NCI-H187 (cell line): ENCODE results near the gene GRID1.

Experiments
- DNase-seq, 2 experiments: peaks; one replicate each; lab custom pipeline; 2025; lab: John Stamatoyannopoulos, UW

The GRID1 gene

DNA sequence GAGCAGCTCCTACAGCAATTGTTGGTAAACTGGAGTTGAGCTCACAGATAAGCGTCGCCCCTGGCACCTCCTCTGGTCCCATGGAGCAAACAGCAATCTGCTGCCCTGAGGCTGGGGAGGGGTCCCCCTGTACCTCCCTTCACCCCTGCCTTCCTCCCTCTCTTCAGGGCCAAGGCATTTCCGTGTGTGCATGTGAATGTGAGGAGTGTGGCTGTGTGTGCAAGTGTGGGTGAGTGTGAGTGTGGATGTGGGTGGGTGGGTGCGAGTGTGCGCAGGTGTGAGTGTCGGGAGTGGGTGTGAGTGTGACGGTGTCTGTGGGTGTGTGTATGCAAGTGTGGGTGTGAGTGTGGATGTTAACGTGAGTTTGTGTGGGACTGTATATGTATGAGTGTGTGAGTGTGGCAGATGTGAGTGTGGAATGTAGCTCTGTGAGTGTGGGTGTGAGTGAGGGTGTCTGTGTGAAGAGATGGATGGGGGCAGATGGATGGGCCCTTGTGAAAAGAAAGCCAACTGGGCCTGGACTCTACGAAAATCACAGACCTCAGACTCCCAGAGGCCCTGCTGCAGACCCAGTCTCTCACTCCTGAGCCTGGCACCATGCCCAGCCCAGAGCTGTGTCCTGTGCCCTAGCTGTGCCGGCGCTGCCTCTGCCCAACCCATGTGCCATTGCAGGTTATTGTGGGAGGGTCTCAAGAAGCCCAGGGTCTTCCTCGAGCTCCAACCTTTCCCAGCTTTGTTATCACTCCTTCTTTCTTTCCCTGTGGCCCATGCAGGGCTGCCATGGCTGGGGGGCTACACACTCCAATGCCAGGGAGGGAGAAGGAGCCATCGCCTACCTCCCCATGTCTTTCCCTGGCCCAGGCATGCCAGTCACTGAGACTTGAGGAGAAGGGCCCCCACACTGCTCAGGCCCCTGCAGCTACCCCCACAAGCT lies 73.9 kb downstream of the GRID1 start:
- no peak for DNase-seq

- no peak for DNase-seq
Measured at GRCh38 chr10:86291616-86292340, 74.8 kb downstream of the GRID1 start.

- DNase-seq = no peak
Measured at GRCh38 chr10:86290933-86291615, 75.5 kb downstream of the GRID1 start.

- no peak for DNase-seq
Measured at GRCh38 chr10:86289577-86289868, 77.1 kb downstream of the GRID1 start.

DNA sequence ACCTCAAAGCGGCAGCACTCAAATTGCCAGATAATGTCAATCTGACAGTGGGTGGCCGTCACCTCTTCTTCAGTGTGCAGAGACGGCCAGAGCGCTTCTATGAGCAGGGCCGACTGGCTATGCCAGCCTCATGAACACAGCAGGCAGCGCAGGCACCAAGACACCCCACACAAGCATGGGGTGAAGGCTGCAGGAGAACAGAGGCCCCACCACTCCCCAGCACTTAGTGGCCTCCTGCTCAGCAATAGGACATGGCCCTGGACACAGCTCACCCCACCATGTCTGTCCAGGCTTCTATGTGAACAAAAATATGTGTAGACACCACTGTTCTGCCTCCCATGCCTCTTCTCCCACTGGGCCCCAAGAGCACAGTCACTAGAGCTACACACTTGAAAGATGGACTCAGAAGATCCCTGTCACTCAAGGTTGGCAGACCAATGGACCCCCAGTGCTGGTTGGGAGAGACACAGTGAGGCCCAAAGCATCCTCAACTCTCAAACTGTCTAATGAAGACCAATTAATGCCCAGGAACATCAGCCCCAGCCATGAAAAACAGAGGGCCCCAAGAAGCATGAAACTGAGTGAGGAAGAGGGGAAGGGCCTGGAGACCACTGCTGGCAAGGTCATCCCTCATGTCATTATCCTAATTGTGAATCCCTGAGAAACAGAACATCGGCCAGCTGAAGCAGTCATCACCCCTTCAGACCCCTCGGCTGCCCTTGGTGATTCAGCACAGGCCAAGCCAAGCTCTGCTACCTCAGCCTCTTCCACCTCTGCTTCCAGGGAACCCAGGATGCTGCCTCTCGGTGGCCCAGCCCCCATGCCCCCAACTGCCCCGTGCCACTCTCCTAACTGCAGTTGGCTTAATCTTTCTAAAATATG lies 77.7 kb downstream of the GRID1 start:
- DNase-seq = no peak

DNA sequence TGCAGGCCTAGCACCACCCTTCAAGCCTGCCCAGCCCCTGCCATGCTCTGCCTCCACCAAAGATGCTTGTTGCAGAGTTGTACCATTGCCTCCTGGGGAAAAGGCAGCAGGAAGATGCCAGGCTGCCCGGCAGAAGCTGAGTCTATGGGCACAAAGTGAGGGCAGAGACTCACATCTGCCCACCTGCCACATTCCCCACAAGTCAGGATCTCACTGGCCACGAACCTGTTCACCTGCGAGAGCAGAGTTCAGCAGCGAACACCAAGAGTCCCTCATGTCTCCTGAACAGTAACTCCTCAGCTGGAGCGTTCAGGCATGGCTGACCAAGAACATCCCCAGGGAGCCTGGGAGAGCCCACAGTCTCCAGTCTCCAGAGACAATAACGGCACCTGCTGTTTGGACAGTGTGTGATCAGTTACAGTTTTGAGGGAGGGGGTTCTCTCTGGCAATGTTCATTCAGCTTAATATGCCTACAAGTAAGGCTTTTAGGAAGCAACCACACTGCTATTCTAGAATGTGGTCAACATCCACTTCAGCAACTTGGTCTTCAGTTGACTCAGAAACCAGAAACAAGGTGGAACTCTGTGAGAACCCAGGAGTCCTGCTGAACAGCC lies 78.5 kb downstream of the GRID1 start:
- DNase-seq = no peak

- DNase-seq = no peak
Measured at GRCh38 chr10:86287110-86287793, 79.3 kb downstream of the GRID1 start.

DNA sequence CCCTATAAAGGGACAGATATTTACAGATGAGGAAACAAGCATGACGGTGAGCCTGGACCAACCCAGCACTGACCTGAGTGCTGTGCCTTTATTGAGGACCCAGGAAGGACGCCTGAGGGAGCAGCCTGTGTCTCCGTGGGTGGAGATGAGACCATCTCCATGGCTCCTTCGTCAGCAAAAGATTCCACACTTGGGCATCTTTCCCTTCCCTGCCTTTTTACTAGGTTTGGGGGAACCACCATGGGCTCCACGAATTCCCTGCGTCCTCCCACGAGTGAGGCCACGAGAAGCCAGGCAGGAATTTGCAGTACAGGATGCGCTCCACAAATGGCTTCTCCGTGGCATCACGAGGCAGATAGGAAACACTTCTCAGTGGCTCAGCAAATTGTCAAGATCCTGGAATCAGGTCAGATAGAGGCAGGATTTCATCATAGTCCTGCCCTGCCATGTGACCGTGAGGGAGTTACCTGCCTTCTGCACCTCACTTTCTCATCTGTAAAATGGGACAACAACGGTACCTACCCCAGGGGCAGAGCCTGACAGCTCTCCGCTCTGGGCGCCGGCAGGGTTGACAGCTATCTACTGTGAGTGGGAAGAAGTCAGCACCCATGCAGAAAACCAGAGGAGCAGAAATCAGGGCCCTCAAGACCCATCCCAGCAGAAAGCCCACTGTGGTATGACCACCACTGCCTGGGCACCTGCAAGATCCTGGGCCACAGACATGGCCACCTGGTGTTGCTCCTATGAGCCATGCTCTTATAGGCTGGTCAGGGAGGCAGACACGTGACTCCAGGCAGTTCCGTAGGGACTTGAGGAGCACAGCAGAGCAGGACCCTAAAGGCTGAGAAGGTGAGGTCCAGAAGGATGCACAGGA lies 80.1 kb downstream of the GRID1 start:
- no peak for DNase-seq

DNA sequence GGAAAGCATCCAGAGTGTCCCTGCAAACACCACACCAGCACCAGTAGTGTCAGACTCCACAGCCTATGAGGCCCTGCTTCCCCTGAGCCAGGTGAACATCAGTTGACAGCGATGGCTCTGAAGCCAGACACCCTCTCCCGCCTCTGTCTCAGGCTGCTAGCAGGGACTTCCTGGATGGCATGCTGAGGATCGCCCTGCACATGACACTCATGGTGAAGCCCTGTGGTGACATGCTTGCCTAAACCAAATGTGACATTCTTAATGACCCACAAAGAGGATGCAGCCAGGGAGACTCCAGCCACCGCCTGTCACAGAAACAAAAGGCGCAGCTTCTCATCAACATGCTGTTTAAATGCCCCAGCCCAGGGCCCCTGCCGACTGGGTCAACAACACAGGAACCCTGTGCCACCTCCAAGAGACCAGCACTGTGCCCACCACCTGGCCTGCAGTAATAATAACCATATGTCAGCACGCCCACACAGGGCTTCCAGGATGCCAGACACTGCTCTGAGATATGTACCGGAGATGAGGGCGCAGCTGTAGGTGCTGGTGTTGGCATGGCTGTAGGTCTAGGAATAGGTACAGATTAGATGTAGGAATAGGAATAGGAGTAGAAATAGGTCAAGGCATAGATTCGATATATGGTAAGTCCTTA lies 81.3 kb downstream of the GRID1 start:
- no peak for DNase-seq

DNA sequence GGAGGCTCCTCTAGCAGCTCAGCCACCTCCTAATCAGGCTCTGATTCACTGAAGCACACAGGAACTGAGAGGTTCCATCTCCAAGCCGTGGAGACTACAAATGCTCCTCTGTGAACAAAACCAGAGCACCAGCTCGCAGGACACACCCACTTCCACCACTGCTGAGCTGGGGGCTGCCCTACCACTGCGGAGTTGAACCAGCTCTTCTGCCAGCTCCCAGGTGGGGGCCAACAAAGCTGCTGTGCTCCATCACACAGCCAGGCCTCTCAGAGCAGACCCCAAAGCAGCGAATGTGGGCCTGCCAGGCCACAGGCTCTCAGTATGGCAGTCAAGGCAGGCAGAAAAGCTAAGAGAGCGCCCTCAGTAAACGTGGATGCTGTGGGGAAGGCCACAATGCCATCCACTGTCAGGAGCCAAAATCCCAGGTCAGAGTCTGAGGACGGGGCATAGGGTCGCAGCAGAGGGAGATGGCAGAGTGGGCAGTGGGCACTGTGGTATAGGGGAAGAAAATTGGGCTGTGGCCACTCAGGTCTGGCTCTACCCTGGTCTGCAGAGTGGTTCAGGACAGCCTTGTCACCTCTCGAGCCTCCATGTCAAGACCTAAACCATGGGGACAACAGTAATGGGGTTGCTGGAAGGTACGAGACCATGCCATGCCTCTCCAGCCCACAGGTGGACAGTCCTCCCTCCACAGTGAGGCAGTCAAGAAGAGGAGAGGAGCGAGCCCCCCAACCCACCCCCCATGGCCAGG lies 82.1 kb downstream of the GRID1 start:
- DNase-seq = no peak

DNA sequence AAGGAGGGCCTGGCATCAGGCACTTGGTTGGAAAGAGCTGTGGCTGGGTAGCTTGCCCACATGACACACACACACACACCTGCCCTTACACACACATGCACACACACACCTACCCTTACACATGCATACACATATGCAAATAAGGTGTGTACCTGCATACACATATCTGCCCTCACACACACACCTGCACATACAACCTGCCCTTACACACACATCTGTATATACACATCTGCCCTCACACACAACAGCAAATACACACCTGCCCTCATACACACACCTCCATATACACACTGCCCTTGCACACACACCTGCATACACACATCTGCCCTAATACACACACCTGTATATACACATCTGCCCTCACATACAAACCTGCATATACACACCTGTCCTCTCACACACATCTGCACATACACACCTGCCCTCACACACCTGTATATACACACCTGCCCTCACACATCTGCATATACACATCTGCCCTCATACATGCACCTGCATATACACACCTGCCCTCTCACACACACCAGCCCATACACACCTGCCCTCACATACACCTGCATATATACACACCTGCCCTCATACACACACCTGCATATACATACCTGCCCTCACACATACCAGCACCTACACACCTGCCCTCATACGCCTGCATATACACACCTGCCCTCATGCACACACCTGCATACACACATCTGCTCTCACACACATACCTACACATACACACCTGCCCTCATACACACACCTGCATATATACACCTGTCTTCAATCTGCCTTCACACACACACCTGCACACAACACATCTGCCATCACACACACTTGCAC lies 82.9 kb downstream of the GRID1 start:
- DNase-seq = no peak

- DNase-seq = no peak
Measured at GRCh38 chr10:86282664-86283465, 83.7 kb downstream of the GRID1 start.

DNA sequence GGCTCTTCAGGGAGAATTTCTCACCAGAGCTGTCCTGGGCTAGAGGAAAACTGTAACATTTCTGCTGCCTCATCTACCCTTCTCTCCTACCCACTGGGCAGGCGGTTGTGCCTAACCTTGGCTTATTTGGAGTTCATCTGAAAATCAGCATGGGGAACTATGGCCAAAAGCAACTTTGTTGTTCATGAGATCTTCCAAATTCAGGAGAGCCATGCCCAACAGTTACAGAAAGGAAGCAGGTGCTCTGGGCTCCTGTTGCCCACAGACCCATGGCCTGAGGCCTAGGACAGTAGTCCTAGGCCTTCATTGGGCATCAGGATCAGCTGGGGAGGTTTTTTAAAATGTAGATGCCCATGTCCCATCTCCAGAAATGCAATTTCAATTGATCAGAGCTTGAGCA lies 85.2 kb downstream of the GRID1 start:
- DNase-seq = no peak

DNA sequence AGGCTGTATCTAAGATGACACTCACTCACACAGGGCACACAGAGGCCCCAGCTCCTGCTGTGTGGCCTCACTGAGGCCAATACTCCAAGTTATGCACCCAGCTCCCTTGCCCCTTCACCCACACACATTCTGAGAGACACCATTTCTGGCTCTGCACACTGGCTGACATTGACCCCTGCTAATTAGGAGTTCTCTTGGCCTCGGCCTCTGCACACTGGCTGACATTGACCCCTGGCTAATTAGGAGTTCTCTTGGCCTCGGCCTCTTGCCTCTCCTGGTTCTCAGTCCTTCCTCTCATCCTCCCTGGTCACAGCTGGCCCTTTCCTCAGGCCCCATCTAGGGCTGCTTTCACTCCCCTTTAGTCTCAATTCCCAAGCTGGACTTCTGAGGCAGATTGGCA lies 97.3 kb downstream of the GRID1 start:
- no peak for DNase-seq

DNA sequence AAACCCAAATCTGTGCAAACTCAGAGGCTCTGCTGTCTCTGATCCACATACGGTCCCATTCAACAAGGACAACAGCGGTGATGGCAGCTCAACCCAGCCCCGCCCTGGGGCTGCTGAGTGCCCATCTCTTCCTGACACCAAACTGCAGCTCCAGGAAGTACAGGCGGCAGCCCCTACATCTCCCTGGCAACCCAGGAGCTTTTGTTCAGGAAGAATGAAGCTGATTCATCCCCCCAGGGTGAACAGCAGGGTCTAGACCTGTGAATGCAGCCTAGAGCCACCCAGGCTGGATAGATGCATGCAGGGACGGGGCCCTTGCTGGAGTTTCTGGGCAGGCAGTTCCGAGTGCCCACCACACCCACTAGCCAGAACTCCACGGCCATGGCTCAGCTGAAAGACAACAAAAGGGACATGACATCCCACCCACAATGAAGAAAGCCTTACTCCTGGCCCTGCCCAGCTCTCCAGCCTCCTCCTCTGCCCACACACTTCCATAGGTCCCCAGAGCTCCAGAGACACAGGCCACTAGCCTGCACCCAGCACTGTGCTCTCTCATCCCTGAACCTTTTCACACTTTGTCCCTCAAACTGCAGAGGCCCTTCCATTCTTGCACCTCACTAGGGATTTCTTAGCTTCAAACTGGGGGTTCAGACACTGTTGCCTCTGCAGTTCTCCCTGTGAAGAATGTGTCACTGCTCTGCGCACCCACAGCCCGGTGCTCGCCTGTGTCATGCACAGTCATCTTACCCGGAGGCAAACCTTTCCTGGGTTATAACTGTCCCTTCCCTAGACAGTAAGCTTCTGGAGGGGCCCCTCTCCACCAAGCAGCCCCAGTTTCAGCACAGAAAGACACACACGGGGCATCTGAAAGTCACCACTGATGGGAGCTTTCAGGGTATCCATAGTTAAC lies 99.1 kb downstream of the GRID1 start:
- no peak for DNase-seq
